Ramos (cell line): ENCODE measurements around the gene TLE3.

Experiments
- in situ Hi-C: fragments of 300-500 bp; cut with MboI; formaldehyde crosslinking; loops from one replicate; pipeline ENCODE4 v1.14.3; 2022; ENCODE audit warnings: low sequenced_read_pairs; ENCODE audit not compliant: unreplicated experiment

Gene TLE3

GRCh38 chr15:70053001-70053715 lies 44.6 kb downstream of the TLE3 start:
- in situ Hi-C loops: no loop called here

GRCh38 chr15:70051948-70052633 lies 45.6 kb downstream of the TLE3 start:
- in situ Hi-C loops: no loop called here

DNA sequence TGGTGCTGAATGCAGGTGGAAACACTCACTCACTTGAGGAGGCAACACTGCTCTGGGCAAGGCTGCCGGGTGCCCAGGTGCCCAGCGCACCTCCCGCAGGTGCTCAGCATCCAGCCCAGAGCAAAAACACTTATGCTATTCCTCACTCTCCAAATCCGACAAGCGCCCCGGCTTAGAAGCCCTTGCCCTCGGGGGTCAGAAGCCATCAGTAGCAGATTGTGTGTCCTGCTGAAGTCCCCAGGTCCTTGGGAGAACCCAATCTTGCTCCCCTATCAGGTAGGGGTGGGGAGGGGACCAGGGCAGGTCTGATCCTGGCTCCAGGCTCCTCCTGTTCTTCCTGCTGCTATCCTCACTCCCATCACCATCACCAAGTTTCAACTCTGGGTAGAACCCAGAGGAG lies 46.7 kb downstream of the TLE3 start:
- in situ Hi-C loops: no loop called here

- in situ Hi-C loops: no loop called here
These were observed 47.3 kb downstream of the TLE3 start for GRCh38 chr15:70050441-70050840.

DNA sequence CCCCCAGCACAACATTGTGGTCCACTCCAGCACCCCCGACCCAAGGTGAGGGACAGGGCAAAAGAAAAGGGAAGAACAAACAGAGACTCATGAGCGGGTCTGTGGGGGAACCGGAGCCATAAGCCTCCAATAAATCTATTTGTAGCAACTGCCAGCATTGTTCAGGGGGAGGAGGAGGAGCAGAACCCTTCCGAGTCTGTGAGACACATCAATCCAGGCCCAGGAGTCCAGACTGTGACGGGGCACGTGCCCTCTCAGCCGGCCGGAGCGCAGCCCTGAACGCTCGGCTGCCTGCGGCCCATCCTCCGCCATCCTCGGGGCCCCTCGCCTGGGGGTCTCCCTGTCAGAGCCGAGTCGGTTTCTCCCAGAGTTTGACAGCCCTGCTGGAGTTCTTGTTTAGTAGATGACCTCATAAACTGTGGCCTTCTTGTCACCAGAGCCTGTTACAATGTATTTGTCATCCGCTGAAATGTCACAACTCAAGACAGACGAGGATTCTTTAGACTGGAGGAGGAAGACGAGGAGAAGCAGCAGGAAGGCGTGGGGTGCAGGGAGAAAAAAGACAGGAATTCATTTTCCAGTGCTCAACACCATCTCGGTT lies 47.9 kb downstream of the TLE3 start:
- in situ Hi-C loops: no loop called here

DNA sequence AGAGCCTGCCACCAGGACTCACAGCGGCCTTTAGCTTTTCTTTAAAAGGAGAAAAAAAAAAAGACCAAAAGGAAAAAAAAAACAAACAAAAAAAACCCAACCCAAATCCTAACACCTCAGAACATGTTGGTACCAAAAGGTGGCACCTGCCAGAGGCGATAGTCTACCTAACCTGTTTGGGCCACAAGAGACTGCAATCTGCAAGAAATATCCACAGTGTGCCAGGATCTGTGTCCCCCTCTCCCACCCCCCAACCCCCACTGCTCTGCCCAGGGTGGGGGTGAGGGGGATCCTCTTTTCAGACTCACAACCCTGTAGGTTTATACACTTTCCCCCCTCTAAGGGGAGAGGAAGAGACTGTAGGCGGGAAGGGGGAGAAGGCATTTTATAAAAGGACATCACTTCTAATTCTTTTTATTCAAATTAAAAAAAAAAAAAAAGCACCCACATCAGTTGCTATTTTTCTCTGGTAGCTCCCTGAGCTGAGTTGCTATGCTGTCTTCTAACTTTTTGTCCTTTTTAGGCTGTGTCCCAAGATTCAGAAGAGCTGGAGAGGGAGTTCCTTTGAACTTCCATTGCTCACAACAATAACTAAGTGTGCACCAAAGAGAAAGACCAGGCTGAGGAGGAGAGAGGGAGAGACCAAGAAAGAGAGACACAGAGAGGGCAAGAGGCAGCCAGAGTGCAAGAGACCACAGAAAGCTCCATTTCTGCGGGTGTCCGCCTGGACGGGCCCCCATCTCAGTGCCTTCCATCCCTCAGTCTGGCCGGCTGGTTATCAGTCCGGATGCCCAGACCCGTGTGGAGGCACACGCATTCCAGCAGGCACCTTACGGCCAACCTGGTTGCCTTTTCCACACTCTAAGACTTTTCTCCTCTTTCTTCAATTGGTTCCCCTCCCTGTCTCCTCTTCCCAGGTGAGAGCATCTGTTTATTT lies 48.9 kb downstream of the TLE3 start:
- in situ Hi-C loops: no loop called here

DNA sequence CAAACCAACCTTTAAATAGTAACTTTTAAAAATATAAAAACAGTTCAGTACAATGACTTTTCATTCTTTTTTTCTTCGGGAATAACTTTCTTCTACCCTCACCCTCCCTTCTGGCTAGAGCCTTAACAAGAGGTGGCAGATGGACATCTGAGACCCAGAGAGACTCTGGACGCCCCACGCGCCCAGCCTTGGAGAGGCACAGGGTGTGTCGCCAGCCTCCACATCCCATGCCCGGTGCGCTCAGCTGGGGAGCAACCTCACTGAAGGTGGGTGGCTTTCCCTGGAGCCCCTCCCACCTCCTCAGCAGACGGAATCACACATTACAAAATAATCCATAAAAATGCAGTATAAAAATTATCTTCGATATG lies 49.5 kb downstream of the TLE3 start:
- in situ Hi-C loops: no loop called here

GRCh38 chr15:70047386-70048197 lies 50.1 kb downstream of the TLE3 start:
- in situ Hi-C loops: no loop called here

DNA sequence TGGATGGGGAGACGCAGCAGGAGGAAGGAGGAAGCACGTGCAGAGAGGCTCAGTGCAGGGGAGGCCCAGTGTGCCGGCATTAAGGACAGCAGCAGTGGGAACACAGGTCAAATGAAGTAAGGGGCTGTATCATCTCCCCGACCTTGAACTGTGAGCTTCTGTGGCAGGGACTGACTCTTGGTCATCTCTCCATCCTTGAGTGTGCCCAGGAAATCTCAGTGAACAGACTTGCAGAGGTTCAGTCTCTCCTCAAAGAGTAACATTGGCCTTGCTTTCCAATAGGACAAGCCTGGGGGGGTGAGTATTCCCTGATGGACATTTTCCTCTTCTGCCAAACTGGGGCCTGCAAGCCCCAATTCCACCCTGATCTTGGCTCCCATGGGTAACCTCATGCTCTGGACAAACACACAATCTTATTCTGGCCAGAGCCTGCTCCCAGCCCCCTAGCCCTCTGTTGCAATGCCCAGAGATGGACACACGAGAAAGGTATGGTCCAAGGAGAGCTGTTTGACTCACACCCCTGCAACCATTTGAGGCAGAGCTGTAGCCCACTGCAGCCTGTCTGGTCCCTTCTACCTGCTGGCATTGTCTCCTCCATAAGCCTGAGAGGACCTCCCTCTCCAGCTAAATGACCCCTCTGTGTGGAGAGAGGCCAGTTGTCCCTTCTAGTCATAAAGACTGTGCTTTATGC lies 50.9 kb downstream of the TLE3 start:
- in situ Hi-C loops: no loop called here

DNA sequence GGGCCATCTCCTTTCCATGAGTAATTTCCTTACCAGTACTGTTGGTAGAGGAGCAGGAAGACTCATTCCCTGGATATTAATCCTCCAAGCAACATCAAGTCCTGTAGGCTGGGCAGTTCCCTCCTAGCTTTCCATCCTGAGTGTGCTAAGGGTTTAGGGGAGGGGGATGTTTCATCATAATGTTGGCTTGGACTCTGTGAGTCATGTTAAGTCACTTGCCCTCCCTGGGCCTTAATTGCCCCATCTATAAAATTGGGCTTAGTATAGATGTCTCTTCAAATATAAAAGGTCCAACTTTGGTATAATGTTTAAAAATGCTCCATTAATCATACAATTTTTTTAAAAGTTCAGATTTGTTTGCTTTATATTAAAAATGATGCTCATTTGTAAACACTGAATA lies 52.7 kb downstream of the TLE3 start:
- in situ Hi-C loops: no loop called here

GRCh38 chr15:70044168-70044567 lies 53.5 kb downstream of the TLE3 start:
- in situ Hi-C loops: no loop called here

DNA sequence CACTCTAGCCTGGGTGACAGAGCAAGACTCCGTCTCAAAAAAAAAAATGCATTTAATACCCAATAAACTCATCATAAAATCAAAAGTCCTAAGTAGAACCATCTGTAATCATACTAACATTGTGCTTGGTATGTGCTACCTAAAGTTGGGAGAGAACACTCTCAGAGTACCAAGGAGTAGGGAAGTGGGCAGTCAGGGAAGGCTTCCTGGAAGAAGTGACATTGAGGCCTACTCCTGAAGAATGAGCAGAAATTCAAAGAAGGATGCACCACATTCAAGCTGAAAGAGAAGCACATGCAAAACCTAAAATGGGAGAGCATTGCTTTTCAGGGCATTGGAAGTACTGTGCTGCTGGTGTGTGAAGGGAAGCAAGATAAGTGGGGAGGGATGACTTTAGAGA lies 54.1 kb downstream of the TLE3 start:
- in situ Hi-C loops: no loop called here

DNA sequence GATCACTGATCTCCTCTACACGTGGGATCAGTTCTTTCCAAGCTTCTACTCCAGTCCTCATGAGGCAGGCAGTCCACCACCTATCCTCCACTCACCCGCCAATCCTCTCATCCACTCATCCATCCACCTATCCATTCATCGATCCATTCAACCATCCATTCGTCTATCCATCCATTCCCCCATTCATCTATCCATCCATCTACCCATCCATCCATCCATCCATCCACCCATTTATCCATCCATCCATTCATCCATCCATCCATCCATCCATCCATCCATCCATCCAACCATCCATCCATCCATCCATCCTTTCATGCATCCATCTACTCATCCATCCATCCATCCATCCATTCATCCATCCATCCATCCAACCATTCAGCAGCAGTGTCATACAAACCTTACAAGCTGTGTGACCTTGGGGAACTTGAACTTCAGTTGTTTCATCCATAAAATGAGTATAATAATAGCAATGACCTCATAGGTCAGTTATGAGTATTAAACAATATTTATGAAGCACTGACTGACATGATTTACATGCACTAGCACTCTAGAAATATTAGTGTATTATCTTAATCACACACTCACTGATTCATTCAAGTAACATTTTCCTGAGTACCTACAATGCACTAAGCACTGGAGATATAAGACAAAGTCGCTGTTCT lies 55.0 kb downstream of the TLE3 start:
- in situ Hi-C loops: no loop called here

DNA sequence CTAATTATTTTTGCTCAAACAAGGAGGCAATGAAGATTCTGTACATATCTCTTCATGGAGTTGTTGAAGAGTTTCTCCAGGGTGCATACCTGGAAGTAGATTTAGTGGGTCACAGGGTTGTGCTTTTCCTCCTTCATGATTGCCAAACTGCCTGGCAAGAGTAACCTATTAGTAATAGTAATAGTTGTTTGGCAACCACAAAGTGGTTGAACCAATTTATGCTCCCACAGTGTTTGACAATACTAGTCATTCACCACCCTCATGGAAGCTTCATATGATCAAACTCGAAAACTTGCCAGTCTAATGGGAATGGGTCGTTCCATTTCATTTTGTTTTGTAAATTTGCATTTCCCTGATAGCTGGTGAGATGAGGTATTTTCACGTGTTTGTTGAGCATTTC lies 57.8 kb downstream of the TLE3 start:
- in situ Hi-C loops: no loop called here

GRCh38 chr15:70038730-70039392 lies 58.9 kb downstream of the TLE3 start:
- in situ Hi-C loops: no loop called here

DNA sequence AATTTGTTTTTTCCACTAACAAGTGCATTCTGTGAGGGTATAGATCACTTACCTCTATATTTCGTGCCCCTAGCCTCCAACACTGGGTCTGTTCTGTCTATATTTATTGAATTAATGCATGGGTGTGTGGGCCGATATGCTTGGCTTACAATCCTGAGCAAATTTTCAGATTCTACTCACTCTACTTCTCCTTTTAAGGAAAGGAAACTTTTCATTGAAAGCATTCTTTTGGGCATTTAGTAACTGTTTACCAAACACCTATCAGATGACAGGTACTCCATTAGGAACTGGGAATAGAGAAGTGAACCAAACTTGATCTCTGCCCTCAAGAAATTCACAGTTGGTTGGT lies 60.5 kb downstream of the TLE3 start:
- in situ Hi-C loops: no loop called here

- in situ Hi-C loops: no loop called here
These were observed 61.0 kb downstream of the TLE3 start for GRCh38 chr15:70036585-70037291.

GRCh38 chr15:70035719-70036077 lies 62.0 kb downstream of the TLE3 start:
- in situ Hi-C loops: no loop called here
